Subcutaneous adipose tissue (tissue), 4 donors: ENCODE results near the gene SH3D21. TPM values are rescaled to one million over a fixed set of nuclear protein-coding genes. Genes with fewer than 3 reads are reported as not detected.

Experiments used
- CTCF ChIP-seq: fragments of 450-650 bp; IDR thresholded peaks from one replicate; pipeline ENCODE4 v1.5.1; 2016; ENCODE audit warnings: low read depth, mild to moderate bottlenecking, control low read depth, antibody characterized with exemption, moderate library complexity
- total RNA-seq, 4 donors: library from RNA; depleted of rRNA; stranded (reverse); fragments of >200 nt; gene quantifications; one replicate each; pipeline ENCODE4 v1.1.0, GENCODE V29; 2016

SH3D21 gene
- total RNA-seq, 4 donors from 2014 or later, result 0.66 to 3.4 (median 1.5) TPM

- TF ChIP-seq CTCF, result no peak
These were observed 16.8 kb downstream of the SH3D21 start for GRCh38 chr1:36322786-36323635.

- no peak for TF ChIP-seq CTCF
These were observed 17.6 kb downstream of the SH3D21 start, which contains the start of gene EVA1B for GRCh38 chr1:36323636-36324352. TSS of gene EVA1B (minus strand) at chr1:36323645. CDS start at chr1:36323037, 608 bp downstream.

- no peak for TF ChIP-seq CTCF
These were observed 18.2 kb downstream of the SH3D21 start for GRCh38 chr1:36324353-36324703.

- TF ChIP-seq CTCF, result no peak
These were observed 20.3 kb downstream of the SH3D21 start for GRCh38 chr1:36326499-36326898.

- TF ChIP-seq CTCF, result no peak
These were observed 21.4 kb downstream of the SH3D21 start for GRCh38 chr1:36327421-36328087.

- TF ChIP-seq CTCF, result no peak
These were observed 21.9 kb downstream of the SH3D21 start for GRCh38 chr1:36328088-36328480.

DNA sequence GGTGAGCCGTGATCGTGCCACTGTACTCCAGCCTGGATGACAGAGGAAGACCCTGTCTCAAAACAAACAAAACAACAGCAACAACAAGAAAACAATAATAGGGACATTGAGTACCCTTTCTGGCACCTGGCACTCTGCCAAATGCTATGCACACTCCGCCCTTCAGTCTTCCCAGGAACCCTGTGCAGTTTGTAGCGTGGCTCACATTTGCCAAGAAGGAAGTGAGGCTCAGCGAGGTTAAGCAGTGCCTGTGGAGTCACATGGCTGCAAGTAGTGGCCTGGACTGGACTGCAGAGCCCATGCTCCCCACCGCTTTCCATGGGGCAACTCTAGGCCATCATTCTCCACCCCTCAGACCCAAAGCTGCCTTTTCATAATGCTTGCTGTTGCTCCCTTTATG is 22.5 kb downstream of the SH3D21 start:
- no peak for TF ChIP-seq CTCF
